GM12872 (cell line): ENCODE measurements around the gene RGP1.

ENCODE experiments used
- TF ChIP-seq, protein P1 (sequence below): IDR thresholded peaks from 3 replicates; pipeline ENCODE4 v1.5.1; 2011; ENCODE audit warnings: low read depth, mild to moderate bottlenecking, low read length, moderate library complexity; ENCODE audit not compliant: insufficient read depth

Gene RGP1

DNA sequence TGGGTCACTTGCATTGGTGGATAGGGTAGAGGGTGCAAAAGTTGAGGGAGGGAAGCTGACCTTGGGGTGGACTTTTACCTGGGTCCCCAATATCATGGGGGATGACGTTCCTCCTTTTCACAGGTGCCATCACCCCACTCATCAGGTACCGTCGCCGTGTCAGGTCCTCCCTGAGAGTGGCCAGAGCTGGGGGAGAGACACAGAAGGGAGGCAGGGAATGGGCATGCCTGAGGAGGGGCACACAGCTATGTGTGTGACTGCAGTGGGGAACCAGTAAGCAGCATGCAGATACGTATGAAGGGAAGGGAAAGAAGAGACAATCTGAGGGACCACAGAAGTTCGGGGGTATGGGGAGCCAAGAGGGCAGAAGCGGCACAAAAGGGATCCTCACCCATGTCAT lies 10.2 kb upstream of the RGP1 start:
- TF ChIP-seq, protein P1, sequence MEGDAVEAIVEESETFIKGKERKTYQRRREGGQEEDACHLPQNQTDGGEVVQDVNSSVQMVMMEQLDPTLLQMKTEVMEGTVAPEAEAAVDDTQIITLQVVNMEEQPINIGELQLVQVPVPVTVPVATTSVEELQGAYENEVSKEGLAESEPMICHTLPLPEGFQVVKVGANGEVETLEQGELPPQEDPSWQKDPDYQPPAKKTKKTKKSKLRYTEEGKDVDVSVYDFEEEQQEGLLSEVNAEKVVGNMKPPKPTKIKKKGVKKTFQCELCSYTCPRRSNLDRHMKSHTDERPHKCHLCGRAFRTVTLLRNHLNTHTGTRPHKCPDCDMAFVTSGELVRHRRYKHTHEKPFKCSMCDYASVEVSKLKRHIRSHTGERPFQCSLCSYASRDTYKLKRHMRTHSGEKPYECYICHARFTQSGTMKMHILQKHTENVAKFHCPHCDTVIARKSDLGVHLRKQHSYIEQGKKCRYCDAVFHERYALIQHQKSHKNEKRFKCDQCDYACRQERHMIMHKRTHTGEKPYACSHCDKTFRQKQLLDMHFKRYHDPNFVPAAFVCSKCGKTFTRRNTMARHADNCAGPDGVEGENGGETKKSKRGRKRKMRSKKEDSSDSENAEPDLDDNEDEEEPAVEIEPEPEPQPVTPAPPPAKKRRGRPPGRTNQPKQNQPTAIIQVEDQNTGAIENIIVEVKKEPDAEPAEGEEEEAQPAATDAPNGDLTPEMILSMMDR, result no peak

DNA sequence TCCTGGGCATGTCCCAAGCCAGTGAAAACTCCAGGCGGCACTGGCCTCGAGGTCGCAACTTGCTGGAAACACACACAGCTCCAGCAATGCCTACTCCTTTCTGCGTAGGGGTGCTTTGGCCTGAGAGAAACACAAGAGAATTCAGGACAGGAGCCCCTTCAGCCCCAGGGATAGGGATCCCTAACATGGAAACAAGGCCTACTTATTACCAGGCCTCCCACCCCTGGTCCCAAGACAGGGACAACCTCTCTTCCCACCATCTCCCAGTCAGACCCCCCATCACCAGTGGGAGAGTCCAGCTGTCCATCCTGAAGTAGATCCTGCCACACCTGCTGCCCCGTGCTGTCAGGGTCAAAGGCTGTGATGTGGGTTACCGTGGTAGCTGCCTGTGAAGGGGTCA lies 8.8 kb upstream of the RGP1 start:
- TF ChIP-seq, protein P1, result no peak

DNA sequence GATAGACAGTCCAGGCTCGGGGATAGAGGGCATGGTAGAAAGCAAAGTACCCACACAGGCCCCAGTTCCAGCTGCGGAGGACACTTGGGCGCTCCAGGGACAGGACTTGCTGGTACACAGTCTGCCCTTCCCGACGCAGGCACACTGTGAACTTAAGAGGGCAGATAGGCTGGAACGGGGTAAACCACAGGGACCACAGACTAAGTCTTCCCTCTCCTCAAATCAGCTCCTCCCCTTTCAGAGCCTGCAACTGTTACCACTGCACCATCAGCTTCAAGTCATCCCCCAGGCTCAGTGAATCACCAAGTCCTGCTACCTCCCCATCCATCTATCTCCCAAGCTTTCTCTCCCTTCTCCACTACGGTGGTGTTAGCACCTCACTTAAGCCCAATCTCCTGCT lies 7.3 kb upstream of the RGP1 start:
- TF ChIP-seq, protein P1, result no peak

DNA sequence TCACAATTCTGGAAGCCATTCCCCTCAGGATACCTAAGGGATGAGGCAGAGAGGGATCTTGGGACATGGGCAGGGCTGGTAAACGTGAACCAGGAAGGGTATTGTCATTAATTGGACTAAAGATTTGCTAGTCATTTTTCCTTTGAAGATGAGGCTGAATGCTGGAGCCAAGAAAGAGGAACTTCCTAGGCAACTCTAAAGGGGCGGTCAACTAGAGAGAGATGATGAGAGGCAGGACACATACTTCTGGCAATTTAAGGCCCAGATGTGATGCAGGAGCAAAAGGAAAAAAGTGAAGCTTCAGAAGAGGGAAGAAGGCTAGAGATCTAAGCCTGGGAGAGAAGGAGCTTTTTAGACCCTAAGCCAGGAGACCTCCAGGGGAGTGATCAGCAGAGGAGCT lies 5.6 kb upstream of the RGP1 start:
- TF ChIP-seq, protein P1, result no peak

DNA sequence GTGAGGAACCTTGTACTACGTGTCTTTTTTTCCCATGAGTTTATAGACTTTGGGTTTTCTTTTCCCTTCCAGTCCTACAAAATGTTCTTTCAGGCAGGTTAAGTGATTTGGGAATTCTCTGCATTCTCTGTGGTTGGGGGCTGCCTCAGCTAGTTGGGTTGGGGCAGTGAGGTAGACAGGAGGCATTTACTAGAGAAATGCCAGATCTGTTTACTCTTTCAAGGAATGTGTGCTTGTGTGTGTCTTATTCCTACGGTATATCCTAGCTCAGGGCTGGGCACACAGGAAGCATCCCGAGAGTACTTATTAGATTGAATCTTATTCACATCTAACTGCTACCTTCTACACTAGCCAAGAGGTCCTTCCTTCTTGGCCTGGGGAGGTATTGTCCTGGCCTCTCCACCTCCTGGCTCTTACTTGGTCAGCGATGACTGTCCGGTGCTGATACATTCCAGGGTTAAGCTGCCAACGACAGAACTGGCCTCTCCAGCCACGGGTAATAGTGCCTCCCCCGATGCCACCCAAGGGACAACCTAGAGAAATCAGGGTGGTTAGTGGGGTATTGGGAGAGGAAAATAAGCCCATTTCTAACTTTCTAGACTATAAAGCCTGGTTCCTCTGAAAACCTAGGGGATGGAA lies 5.1 kb upstream of the RGP1 start:
- TF ChIP-seq, protein P1, result no peak

DNA sequence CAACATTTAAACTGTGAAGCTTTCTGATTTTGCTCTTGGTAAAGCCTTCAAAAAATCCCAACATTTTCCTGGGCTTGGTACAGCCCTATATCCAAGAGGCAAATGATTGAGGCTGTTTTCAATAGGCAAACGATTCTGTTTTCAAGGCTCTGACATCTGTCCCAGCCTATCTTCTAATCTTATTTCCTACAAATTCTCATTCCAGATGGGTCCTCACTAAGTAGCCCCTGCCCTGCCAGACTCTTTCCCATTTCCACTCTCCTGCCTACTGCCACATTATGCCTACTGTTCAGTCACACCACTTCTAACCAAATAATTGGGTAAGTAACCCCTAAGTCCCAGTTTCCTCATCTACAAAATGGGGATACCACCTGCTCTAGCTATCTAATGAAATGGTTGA lies 3.5 kb upstream of the RGP1 start:
- TF ChIP-seq, protein P1, result no peak

DNA sequence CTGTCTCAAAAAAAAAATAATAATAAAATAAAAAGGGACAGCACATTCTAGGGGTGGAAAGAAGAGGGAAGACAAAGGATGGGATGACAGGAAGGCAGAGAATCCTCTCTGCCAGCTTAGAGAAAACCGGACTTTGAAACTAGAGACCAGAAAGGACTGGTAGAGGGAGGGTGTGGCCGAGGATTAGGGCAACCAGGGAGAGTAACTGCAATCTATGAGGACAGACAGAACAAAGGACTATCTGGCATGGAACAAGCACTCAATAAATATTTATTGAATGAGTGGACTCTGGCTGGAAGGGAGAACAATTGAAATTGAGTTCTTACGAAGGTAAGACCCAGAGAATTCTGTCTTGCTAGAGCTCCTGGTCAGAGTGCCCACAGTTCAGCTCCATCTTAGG lies 2.5 kb upstream of the RGP1 start:
- TF ChIP-seq, protein P1, result no peak

DNA sequence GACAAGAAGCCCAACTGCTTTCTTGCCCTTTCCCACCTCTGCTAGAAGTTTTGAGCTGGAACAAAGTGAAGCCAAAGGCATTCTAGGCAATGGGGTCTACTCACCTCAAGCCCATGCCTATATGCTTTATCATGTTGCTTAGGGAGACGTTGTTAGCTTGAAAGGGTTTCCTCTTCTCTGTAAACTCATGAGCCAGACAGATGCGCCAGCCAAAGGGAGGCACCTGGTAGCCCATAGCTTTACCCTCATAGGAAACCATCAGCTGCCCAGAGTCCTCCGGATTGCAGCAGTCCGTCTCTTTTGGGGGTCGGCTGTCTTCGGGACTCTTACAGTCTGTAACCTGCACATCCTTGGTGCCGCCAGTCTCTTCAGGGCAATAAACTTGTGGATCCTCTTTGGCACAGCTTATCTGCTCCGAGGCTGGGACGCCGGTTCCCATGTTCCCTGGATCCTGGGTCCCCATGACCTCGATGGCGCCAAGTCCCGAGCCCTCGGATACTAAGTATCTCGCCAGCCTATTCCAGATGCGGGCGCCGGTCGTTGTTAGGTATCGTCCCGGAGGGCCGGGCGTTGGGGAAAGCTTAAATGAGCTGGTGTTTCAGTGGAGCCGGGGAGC lies 737 bp upstream of the RGP1 start:
- TF ChIP-seq, protein P1, result no peak
